OCI-LY7 (cell line): Measurements from ENCODE around the gene EPB41L4A. TPM values are rescaled to one million over a fixed set of nuclear protein-coding genes. Genes with fewer than 3 reads are reported as not detected.
A peak's percentile ranks its signal among the peaks of the same experiment; 100 is the strongest.

ENCODE experiments used
- BruUV-seq: library from RNA; stranded (reverse); fragments of 400-500 nt; replicated peaks from 2 replicates; lab custom pipeline; 2021; lab: Mats Ljungman, UMichigan
- CTCF ChIA-PET: fragments of 300-600 bp; sonication (Branson Sonifier 250); formaldehyde crosslinking; loops from one replicate; lab custom pipeline; 2022; ENCODE audit warnings: antibody characterized with exemption; ENCODE audit not compliant: unreplicated experiment; lab: Charles Lee
- POLR2A ChIA-PET: fragments of 300-600 bp; sonication (Branson Sonifier 250); formaldehyde crosslinking; loops from one replicate; lab custom pipeline; 2022; ENCODE audit warnings: antibody characterized with exemption; lab: Charles Lee
- DNase-seq: peaks from one replicate; pipeline ENCODE4 v3.0.0-alpha.2; 2015; ENCODE audit warnings: low spot score
- H2AFZ ChIP-seq: fragments of 200-600 bp; sonication (generic), shearing (Covaris generic); 2 replicates; pipeline ENCODE4 v1.6.1; 2014; ENCODE audit warnings: mild to moderate bottlenecking, antibody characterized with exemption, low read length, moderate library complexity
- H3K27ac ChIP-seq: fragments of 200-600 bp; sonication (generic); 2 replicates; pipeline ENCODE4 v1.5.1; 2014; ENCODE audit warnings: mixed run types, low read depth, mild to moderate bottlenecking, moderate library complexity, low read length, inconsistent platforms; ENCODE audit not compliant: poor library complexity, severe bottlenecking
- H3K36me3 ChIP-seq: fragments of 200-600 bp; sonication (generic); 2 replicates; pipeline ENCODE4 v1.6.1; 2014; ENCODE audit warnings: mild to moderate bottlenecking, antibody characterized with exemption, low read length, moderate library complexity, mixed read lengths; ENCODE audit not compliant: insufficient read depth
- H3K4me1 ChIP-seq: fragments of 200-600 bp; sonication (generic); 2 replicates; pipeline ENCODE4 v1.5.1; 2014; ENCODE audit warnings: mild to moderate bottlenecking, low read length; ENCODE audit not compliant: insufficient read depth, poor library complexity, severe bottlenecking
- H3K4me2 ChIP-seq: fragments of 200-600 bp; sonication (generic); 2 replicates; pipeline ENCODE4 v1.6.1; 2014; ENCODE audit warnings: mild to moderate bottlenecking, low read length
- H3K4me3 ChIP-seq: fragments of 200-600 bp; sonication (generic); 2 replicates; pipeline ENCODE4 v1.5.1; 2014; ENCODE audit warnings: mild to moderate bottlenecking, low read depth, low read length; ENCODE audit not compliant: poor library complexity, severe bottlenecking
- H3K79me2 ChIP-seq: fragments of 200-600 bp; sonication (generic); 2 replicates; pipeline ENCODE4 v1.6.1; 2016; ENCODE audit warnings: low read depth, mild to moderate bottlenecking, low read length, moderate library complexity, mixed read lengths; ENCODE audit not compliant: insufficient read depth
- H3K9me2 ChIP-seq: fragments of 200-600 bp; sonication (generic); 2 replicates; pipeline ENCODE4 v1.6.1; 2016; ENCODE audit warnings: mild to moderate bottlenecking, low read length, mixed read lengths; ENCODE audit not compliant: insufficient read depth
- H3K9me3 ChIP-seq: fragments of 200-600 bp; sonication (generic); 2 replicates; pipeline ENCODE4 v1.6.1; 2014; ENCODE audit warnings: mild to moderate bottlenecking, mixed run types, low read length, mixed read lengths
- H4K20me1 ChIP-seq: fragments of 200-600 bp; sonication (generic); 2 replicates; pipeline ENCODE4 v1.6.1; 2014; ENCODE audit warnings: mild to moderate bottlenecking, antibody characterized with exemption, low read length, moderate library complexity, mixed read lengths; ENCODE audit not compliant: insufficient read depth
- EZH2phosphoT487 ChIP-seq: fragments of 200-600 bp; sonication (generic); IDR thresholded peaks from 2 replicates; pipeline ENCODE4 v1.6.1; 2018; ENCODE audit warnings: low read depth, borderline replicate concordance, mild to moderate bottlenecking, mixed run types, antibody characterized with exemption, low read length, moderate library complexity, mixed read lengths
- intact Hi-C: fragments of 100-400 bp; cut with micrococcal nuclease; formaldehyde crosslinking; loops from one replicate; pipeline ENCODE4 v1.10.0; 2022; ENCODE audit not compliant: unreplicated experiment
- total RNA-seq, 2 experiments: library from RNA; depleted of rRNA in 1 of 2; stranded (reverse); fragments of >200 nt in 1 of 2; shearing (Covaris generic) in 1 of 2; gene quantifications; 2 replicates each; pipeline ENCODE4 v1.2.3, GENCODE V29; 2014 to 2022
- TF ChIP-seq, protein P1 (sequence below): fragments of 200-600 bp; sonication (generic); conservative IDR thresholded peaks from 2 replicates; pipeline ENCODE4 v1.5.1; 2014; ENCODE audit warnings: mild to moderate bottlenecking, antibody characterized with exemption, low read length, moderate library complexity, mixed read lengths

EPB41L4A gene
- total RNA-seq, 2 experiments from 2014 or later: 0.03 TPM; not detected in 1

DNA sequence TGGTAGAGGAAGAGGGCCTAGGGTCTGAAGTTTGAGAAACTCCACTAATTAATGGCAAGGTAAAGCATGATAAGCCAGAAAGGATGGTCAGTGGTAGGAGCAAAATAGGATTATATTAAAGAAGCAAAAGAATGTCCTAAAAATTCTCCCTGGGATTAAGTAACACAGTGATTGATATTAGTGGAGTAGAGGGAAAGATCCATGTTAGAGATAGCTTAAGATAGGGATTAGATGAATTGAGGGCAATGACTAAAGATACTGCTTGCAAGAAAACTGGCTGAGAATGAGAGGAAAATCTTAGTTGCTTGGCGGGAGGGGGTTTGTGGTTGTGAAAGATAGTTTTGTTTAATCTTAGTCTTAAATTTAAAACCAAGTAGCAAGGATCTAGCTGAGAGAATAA lies 255.6 kb downstream of the EPB41L4A start:
- Histone ChIP-seq H3K79me2 (peaks cover 27% of the 10 kb centered on the region), H4K20me1 (peaks cover 30% of the 10 kb centered on the region), H3K4me2 (peak overlapping the region; percentile 96), H3K4me3 (no peak overlapping the region), H3K4me1 (peaks cover 21% of the 10 kb centered on the region), H3K27ac (no peak overlapping the region), H3K36me3 (peaks cover 78% of the 10 kb centered on the region), H2AFZ (no peak overlapping the region), H3K9me2 (no peaks in the 10 kb centered on the region), H3K9me3 (no peaks in the 10 kb centered on the region)
- TF ChIP-seq, protein P1, sequence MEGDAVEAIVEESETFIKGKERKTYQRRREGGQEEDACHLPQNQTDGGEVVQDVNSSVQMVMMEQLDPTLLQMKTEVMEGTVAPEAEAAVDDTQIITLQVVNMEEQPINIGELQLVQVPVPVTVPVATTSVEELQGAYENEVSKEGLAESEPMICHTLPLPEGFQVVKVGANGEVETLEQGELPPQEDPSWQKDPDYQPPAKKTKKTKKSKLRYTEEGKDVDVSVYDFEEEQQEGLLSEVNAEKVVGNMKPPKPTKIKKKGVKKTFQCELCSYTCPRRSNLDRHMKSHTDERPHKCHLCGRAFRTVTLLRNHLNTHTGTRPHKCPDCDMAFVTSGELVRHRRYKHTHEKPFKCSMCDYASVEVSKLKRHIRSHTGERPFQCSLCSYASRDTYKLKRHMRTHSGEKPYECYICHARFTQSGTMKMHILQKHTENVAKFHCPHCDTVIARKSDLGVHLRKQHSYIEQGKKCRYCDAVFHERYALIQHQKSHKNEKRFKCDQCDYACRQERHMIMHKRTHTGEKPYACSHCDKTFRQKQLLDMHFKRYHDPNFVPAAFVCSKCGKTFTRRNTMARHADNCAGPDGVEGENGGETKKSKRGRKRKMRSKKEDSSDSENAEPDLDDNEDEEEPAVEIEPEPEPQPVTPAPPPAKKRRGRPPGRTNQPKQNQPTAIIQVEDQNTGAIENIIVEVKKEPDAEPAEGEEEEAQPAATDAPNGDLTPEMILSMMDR: no peak
- TF ChIP-seq EZH2phosphoT487: no peak
- BruUV-seq: no TSS peak
- ChIA-PET CTCF (no interaction called here), POLR2A (no interaction called here)
- no peak for DNase-seq
- intact Hi-C loops: loop anchor here (5.0 to 10.0 kb wide), 4 partner anchors 461 to 1409 kb away; partner anchors contain the start of genes CAMK4 and SRP19

DNA sequence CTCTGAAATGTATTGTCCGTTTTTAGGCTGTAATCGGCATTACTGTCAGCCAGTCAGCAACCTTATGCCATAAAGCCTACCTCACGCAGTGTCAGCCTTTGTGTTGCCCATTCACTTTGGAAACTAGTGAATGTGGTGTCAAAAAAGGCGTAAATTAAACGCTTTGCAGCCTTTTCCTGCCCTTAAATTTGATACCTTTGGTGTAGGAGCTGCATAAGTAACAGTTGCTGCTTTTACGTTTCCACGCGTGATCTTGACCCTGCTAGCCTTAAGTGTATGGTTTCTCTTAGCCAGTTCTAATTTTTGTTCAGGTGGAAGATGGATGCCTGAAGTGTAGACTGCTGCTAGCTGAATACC lies 257.7 kb downstream of the EPB41L4A start:
- ChIA-PET CTCF (interaction anchor here (0.5 to 0.6 kb wide), 2 partner anchors 111 to 462 kb away, joined by 3 read pairs; no protein-coding TSS in a partner anchor), POLR2A (interaction anchor here (0.7 to 2.1 kb wide), 10 partner anchors 8 to 652 kb away, joined by 3 to 11 read pairs (median 4); partner anchors contain the start of gene STARD4)
- no peak overlapping the region for H2AFZ ChIP-seq
- peak overlapping the region; percentile 99 for H3K4me3 ChIP-seq
- intact Hi-C loops: loop anchor here (5.0 to 10.0 kb wide), 4 partner anchors 459 to 1407 kb away; partner anchors contain the start of genes CAMK4 and SRP19
- peaks cover 27% of the 10 kb centered on the region for H3K79me2 ChIP-seq
- no peak for DNase-seq
- peak overlapping the region; percentile 96 for H3K4me2 ChIP-seq
- H3K9me3 ChIP-seq: no peaks in the 10 kb centered on the region
- no TSS peak for BruUV-seq
- no peaks in the 10 kb centered on the region for H3K9me2 ChIP-seq
- TF ChIP-seq, protein P1: no peak
- no peak for TF ChIP-seq EZH2phosphoT487
- peak overlapping the region; percentile 56 for H3K27ac ChIP-seq
- peaks cover 30% of the 10 kb centered on the region for H4K20me1 ChIP-seq
- H3K4me1 ChIP-seq: peaks cover 21% of the 10 kb centered on the region
- peaks cover 57% of the 10 kb centered on the region for H3K36me3 ChIP-seq
